ENCODE data around the gene TRIM56. TPM values are rescaled to one million over a fixed set of nuclear protein-coding genes. Genes with fewer than 3 reads are reported as not detected.
A peak's percentile ranks its signal among the peaks of the same experiment; 100 is the strongest.

TRIM56 gene
- total and polyA plus RNA-seq, 2 donors from 2014 or later, result 6.9 to 54.5 TPM

- intact Hi-C loops (cut with DNase I), result no loop called here
- Histone ChIP-seq H3K4me3 (ENCODE audit: low read length in 3 of 3) (no peak overlapping the region), H3K27me3 (ENCODE audit: control insufficient read depth, insufficient read depth, low read length) (no peaks in the 10 kb centered on the region), H3K9me3 (ENCODE audit: control insufficient read depth in 2 of 3, insufficient read depth in 1 of 3, low read length in 3 of 3) (no peaks in the 10 kb centered on the region), H3K4me1 (ENCODE audit: control insufficient read depth in 2 of 3, insufficient read depth in 2 of 3, low read depth in 1 of 3, low read length in 3 of 3) (no peaks in the 10 kb centered on the region), H3K9ac (ENCODE audit: low read length in 3 of 3) (no peak overlapping the region), H3K36me3 (ENCODE audit: control insufficient read depth in 2 of 3, insufficient read depth in 3 of 3, low read length in 3 of 3) (no peaks in the 10 kb centered on the region), H3K27ac (ENCODE audit: low read depth in 2 of 2, low read length in 2 of 2) (no peak overlapping the region)
- FAIRE-seq, result no peak
- no peak for TF ChIP-seq CTCF (IDR thresholded peaks at IDR 0.05; ENCODE audit: borderline replicate concordance, extremely low read depth, insufficient read depth)
- DNase-seq, result no peak
Observed at GRCh38 chr7:101094376-101094775, 9.1 kb downstream of the TRIM56 start.

GRCh38 chr7:101094791-101095375, 9.6 kb downstream of the TRIM56 start:
- H3K9me3 ChIP-seq (ENCODE audit: control insufficient read depth in 2 of 3, insufficient read depth in 1 of 3, low read length in 3 of 3), result no peaks in the 10 kb centered on the region
- H3K9ac ChIP-seq (ENCODE audit: low read length in 3 of 3), result no peak overlapping the region
- intact Hi-C loops (cut with DNase I), result no loop called here
- no peaks in the 10 kb centered on the region for H3K27me3 ChIP-seq (ENCODE audit: control insufficient read depth, insufficient read depth, low read length)
- TF ChIP-seq CTCF (IDR thresholded peaks at IDR 0.05; ENCODE audit: borderline replicate concordance, extremely low read depth, insufficient read depth), result peak; percentile 38
- no peak overlapping the region for H3K27ac ChIP-seq (ENCODE audit: low read depth in 2 of 2, low read length in 2 of 2)
- no peak overlapping the region for H3K4me3 ChIP-seq (ENCODE audit: low read length in 3 of 3)
- no peaks in the 10 kb centered on the region for H3K4me1 ChIP-seq (ENCODE audit: control insufficient read depth in 2 of 3, insufficient read depth in 2 of 3, low read depth in 1 of 3, low read length in 3 of 3)
- no peaks in the 10 kb centered on the region for H3K36me3 ChIP-seq (ENCODE audit: control insufficient read depth in 2 of 3, insufficient read depth in 3 of 3, low read length in 3 of 3)
- peak in 2 of 5 donors; percentile 22 to 49 for DNase-seq
- FAIRE-seq, result no peak

DNA sequence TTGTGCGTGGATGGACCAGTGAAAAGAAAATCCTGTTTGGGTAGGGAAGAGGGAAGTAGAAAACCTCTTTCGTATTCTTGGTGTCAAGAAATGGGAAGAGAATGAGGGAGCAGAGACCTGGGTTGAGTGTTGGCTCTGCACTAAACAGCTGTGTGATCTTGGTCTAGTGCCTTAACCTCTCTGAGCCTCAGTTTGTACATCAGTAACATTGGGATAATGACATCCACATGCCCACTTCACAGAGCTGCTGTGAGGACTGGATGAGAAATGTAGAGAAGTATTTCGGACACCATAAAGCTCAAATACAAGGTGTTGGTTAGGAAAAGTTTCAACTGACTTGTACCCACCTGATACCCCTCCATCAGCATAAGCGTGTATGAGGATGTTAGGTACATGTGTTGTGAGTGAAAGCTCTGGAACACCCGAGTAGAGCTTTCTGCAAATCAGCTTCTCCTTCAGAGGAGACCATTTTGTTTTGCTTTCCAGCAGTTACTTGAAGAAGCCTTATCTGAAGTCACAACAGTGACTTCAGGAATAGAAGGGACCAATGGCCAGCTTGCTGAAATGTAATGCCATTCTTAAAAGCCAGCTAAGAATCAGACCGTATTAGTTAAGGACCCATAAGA, 11.2 kb downstream of the TRIM56 start:
- DNase-seq (no peak), FAIRE-seq (no peak)
- Histone ChIP-seq H3K4me3 (ENCODE audit: low read length in 3 of 3) (no peak overlapping the region), H3K4me1 (ENCODE audit: control insufficient read depth in 2 of 3, insufficient read depth in 2 of 3, low read depth in 1 of 3, low read length in 3 of 3) (peaks cover 0 to 4% (median 3%) of the 10 kb centered on the region in 3 donors), H3K36me3 (ENCODE audit: control insufficient read depth in 2 of 3, insufficient read depth in 3 of 3, low read length in 3 of 3) (no peaks in the 10 kb centered on the region), H3K9me3 (ENCODE audit: control insufficient read depth in 2 of 3, insufficient read depth in 1 of 3, low read length in 3 of 3) (no peaks in the 10 kb centered on the region), H3K27ac (ENCODE audit: low read depth in 2 of 2, low read length in 2 of 2) (no peak overlapping the region), H3K9ac (ENCODE audit: low read length in 3 of 3) (no peak overlapping the region), H3K27me3 (ENCODE audit: control insufficient read depth, insufficient read depth, low read length) (no peaks in the 10 kb centered on the region)
- TF ChIP-seq CTCF (IDR thresholded peaks at IDR 0.05; ENCODE audit: borderline replicate concordance, extremely low read depth, insufficient read depth), result no peak
- intact Hi-C loops (cut with DNase I), result no loop called here
